Measurements from ENCODE around the gene WDR70.

- TF ChIP-seq SP1 (IDR thresholded peaks at IDR 0.05) (peak; percentile 65), CTCF (IDR thresholded peaks at IDR 0.05; ENCODE audit: low read depth, low read length, missing input control) (no peak), RXRA (IDR thresholded peaks at IDR 0.05) (peak; percentile 31 to 71), EGR1 (IDR thresholded peaks at IDR 0.05; ENCODE audit: low read depth in 2 of 2) (no peak), NR2F2 (IDR thresholded peaks at IDR 0.05) (no peak), MAX (IDR thresholded peaks at IDR 0.05) (peak; percentile 33), ZBTB33 (IDR thresholded peaks at IDR 0.05) (no peak), JUND (IDR thresholded peaks at IDR 0.05) (no peak), ATF3 (IDR thresholded peaks at IDR 0.05) (no peak), TAF1 (conservative IDR thresholded peaks at IDR 0.05) (no peak), REST (IDR thresholded peaks at IDR 0.05) (no peak), RAD21 (IDR thresholded peaks at IDR 0.05) (peak in 1 of 2 donors; percentile 25), HNF4G (IDR thresholded peaks at IDR 0.05) (no peak), YY1 (IDR thresholded peaks at IDR 0.05) (no peak)
Measured at GRCh38 chr5:37754976-37755375, 375.9 kb downstream of the WDR70 start.

Data from liver (tissue), 3 donors.